Measurements from ENCODE around the gene TIMP2. TPM values are rescaled to one million over a fixed set of nuclear protein-coding genes. Genes with fewer than 3 reads are reported as not detected.
A peak's percentile ranks its signal among the peaks of the same experiment; 100 is the strongest.

TIMP2 gene
- total and polyA plus RNA-seq, 8 donors = 158 to 313 (median 179) TPM

DNA sequence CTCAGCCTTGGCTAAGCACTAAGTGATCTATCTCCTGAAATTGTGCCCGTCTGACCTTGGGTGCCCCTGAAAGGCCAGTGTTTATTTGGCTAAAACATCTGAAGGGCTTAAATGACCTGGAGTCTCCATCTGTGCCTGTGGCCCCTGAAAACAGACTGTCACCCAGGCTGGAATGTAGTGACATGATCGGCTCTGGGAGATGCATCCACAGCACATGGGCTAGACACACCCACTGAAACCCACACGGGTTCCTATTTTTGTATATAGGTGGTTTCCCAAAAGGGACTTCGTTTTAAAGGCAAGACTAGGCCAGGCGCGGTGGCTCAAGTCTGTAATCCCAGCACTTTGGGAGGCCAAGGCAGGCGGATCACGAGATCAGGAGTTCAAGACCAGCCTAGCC, 35.7 kb downstream of the TIMP2 start:
- no peaks in the 10 kb centered on the region for H3K36me3 ChIP-seq
- no peaks in the 10 kb centered on the region for H3K27me3 ChIP-seq
- no peak for DNase-seq
- TF ChIP-seq, protein P1, sequence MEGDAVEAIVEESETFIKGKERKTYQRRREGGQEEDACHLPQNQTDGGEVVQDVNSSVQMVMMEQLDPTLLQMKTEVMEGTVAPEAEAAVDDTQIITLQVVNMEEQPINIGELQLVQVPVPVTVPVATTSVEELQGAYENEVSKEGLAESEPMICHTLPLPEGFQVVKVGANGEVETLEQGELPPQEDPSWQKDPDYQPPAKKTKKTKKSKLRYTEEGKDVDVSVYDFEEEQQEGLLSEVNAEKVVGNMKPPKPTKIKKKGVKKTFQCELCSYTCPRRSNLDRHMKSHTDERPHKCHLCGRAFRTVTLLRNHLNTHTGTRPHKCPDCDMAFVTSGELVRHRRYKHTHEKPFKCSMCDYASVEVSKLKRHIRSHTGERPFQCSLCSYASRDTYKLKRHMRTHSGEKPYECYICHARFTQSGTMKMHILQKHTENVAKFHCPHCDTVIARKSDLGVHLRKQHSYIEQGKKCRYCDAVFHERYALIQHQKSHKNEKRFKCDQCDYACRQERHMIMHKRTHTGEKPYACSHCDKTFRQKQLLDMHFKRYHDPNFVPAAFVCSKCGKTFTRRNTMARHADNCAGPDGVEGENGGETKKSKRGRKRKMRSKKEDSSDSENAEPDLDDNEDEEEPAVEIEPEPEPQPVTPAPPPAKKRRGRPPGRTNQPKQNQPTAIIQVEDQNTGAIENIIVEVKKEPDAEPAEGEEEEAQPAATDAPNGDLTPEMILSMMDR (IDR thresholded peaks at IDR 0.05) = no peak
- H3K27ac ChIP-seq = peak overlapping the region; percentile 56 to 95
- H3K4me3 ChIP-seq = no peak overlapping the region
- H3K4me1 ChIP-seq = peaks cover 5 to 95% of the 10 kb centered on the region in 2 donors
- intact Hi-C loops (cut with DNase I) = no loop called here
- no peaks in the 10 kb centered on the region for H3K9me3 ChIP-seq
- ATAC-seq = peak; percentile 26

DNA sequence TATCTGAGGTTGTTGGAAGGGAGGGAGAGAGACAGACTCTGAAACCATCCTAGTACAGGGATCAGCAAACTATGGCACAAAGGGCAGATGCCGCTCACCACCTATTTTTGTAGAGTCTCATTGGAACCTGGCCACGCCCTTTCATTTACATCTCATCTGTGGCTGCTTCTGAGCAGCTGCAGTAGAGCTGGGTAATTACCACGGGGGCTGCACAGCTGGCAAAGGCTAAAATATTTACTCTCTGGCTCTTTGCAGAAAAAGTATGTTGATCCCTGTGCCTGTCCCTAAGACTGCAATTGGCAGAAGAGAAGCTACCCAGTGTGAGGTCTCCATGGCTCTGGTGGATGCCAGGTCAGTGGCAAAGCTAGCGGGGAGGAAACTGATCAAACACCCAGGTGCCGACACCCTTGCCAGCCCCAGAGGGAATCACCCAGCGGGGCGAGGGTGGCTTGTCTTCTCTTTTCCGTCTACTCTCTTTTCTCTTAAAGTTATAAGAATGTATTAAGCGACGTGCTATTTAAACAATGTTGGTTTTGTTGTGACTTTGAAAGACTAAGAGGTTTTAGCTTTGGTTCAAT, 36.2 kb downstream of the TIMP2 start:
- no peak for ATAC-seq
- Histone ChIP-seq H3K27me3 (no peaks in the 10 kb centered on the region), H3K27ac (peak overlapping the region in 1 of 2 donors; percentile 95), H3K36me3 (no peaks in the 10 kb centered on the region), H3K4me3 (no peak overlapping the region), H3K9me3 (no peaks in the 10 kb centered on the region), H3K4me1 (peaks cover 10 to 95% of the 10 kb centered on the region in 2 donors)
- DNase-seq = peak in 1 of 4 donors; percentile 30
- TF ChIP-seq, protein P1 (IDR thresholded peaks at IDR 0.05) = no peak
- intact Hi-C loops (cut with DNase I) = no loop called here

DNA sequence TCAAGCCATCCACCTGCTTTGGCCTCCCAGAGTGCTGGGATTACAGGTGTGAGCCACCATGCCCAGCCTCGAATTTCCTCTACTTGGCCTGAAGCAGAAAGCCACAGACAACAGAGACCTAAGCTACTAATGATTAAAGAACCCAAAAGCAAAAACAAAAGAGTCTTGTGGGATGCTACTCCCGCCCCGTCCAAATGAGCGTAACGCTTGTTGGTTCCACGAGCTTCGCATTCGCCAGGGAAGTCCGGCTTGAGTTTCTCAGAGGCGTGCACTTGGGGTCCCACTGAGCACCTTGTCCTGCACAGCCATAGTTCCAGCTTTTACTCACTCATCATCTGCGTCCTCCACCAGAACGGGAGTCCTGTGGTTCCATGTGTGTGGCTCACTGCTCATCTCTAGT, 38.2 kb downstream of the TIMP2 start:
- TF ChIP-seq, protein P1 (IDR thresholded peaks at IDR 0.05) = no peak
- peaks cover 26 to 99% of the 10 kb centered on the region in 2 donors for H3K4me1 ChIP-seq
- no peaks in the 10 kb centered on the region for H3K27me3 ChIP-seq
- H3K27ac ChIP-seq = no peak overlapping the region
- intact Hi-C loops (cut with DNase I) = no loop called here
- ATAC-seq (no peak), DNase-seq (peak in 1 of 4 donors; percentile 13)
- no peaks in the 10 kb centered on the region for H3K36me3 ChIP-seq
- no peaks in the 10 kb centered on the region for H3K9me3 ChIP-seq
- H3K4me3 ChIP-seq = no peak overlapping the region

DNA sequence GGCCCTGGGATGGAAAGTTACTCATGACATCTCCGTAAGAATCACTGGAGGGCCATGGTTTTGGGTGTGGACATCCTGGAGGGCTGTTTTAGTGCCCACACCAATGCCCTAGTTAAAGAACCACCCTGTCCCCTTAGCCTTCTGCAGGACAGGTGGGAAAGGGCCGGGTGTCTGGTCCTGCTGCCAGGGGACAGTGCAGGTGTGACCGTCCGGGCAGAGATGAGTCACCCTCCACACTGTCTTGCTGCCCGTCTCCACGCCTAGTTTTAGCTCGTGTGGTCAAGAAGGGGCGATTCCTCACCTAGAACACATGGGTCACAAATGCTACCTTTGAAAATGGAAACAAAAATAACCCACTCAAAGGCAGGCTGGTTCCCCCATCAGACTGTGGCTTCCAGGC, 39.2 kb downstream of the TIMP2 start:
- Histone ChIP-seq H3K9me3 (no peaks in the 10 kb centered on the region), H3K36me3 (no peaks in the 10 kb centered on the region), H3K4me3 (no peak overlapping the region), H3K27ac (peak overlapping the region in 1 of 2 donors; percentile 98), H3K4me1 (peaks cover 26 to 99% of the 10 kb centered on the region in 2 donors), H3K27me3 (no peaks in the 10 kb centered on the region)
- DNase-seq (peak in 1 of 4 donors; percentile 38), ATAC-seq (no peak)
- TF ChIP-seq, protein P1 (IDR thresholded peaks at IDR 0.05) = no peak
- intact Hi-C loops (cut with DNase I) = no loop called here

DNA sequence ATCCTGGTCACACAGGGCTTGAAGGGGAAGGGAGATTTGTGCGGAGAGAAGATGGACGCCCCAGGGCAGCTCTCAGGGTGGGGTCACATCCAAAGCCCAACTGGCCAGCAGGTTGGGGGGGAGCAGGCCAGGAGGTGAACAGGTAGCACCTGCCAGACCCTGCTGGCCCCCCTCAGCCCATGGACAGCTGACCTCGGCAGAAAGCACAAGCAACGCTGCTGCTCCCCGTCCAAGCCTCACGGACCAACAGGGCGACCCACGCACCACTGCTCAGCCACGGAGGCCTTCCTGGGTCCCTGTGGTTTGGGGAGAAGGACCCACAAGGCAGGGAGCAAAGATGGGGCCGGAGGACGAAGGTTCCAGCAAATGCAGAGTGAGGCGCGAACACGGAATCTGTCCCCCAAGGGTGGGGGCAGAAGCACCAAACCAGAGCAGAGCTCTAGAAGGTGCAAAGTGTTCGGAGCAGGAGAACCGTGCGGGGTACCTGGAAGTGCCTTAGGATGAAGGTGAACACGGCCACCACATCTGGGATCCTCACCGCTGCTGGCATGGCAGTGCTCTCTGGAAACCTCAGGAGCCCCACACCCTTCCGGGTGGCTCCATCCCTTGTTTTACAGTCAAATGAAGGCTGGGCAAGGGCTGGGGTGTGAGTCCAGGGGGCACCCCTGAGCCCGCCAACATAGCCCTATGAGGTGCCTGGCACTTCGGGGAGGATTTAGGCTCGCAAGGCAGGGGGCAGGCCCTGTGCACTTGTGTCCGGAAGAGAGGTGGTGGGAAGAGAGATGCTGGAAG, 40.1 kb downstream of the TIMP2 start:
- Histone ChIP-seq H3K27me3 (no peaks in the 10 kb centered on the region), H3K36me3 (no peaks in the 10 kb centered on the region), H3K27ac (peak overlapping the region; percentile 84 to 98), H3K9me3 (no peaks in the 10 kb centered on the region), H3K4me1 (peaks cover 30 to 97% of the 10 kb centered on the region in 2 donors), H3K4me3 (no peak overlapping the region)
- TF ChIP-seq, protein P1 (IDR thresholded peaks at IDR 0.05) = no peak
- intact Hi-C loops (cut with DNase I) = no loop called here
- DNase-seq (peak in 1 of 4 donors; percentile 68), ATAC-seq (no peak)
